ENCODE data around the gene NAP1L4. TPM values are rescaled to one million over a fixed set of nuclear protein-coding genes. Genes with fewer than 3 reads are reported as not detected.
A peak's percentile ranks its signal among the peaks of the same experiment; 100 is the strongest.

Gene NAP1L4
- total RNA-seq, 1 experiment from 2014 or later: 274 TPM

DNA sequence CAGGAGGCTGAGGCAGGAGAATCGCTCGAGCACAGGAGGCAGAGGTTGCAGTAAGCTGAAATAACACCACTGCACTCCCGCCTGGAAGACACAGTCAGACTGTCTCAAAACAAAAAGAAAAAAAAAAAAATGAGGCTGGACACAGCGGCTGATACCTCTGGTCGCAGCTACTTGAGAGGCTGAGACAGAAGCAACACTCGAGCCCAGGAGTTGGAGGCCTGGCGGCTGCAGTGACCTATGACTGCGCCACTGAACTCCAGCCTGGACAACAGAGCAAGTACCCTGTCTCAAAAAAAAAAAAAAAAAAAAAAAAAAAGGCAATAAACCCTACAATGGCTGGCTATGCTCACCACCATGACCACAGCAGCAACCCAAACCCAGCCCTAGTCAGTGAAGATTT is 11.0 kb downstream of the NAP1L4 start:
- DNase-seq (ENCODE audit: low read depth, low spot score) (no peak), ATAC-seq (0 out of 2 replicates have a peak, but pooled peaks have one; percentile 18)
- Histone ChIP-seq H3K4me1 (ENCODE audit: control insufficient read depth, insufficient read depth, low read length) (peaks cover 36% of the 10 kb centered on the region), H3K4me3 (ENCODE audit: low read depth in 2 of 2, low read length in 2 of 2) (no peak overlapping the region), H3K9me3 (ENCODE audit: control insufficient read depth, insufficient read depth, low read depth, low read length) (no peaks in the 10 kb centered on the region), H3K27ac (ENCODE audit: low read length) (no peak overlapping the region), H3K27me3 (ENCODE audit: control insufficient read depth, insufficient read depth, low read length) (no peaks in the 10 kb centered on the region), H3K36me3 (ENCODE audit: control insufficient read depth, insufficient read depth, low read length) (peaks cover 22% of the 10 kb centered on the region)
- CTCF ChIA-PET: no interaction called here
- TF ChIP-seq SIN3A (IDR thresholded peaks at IDR 0.05; ENCODE audit: borderline replicate concordance, insufficient read depth, low read depth, low read length): no peak
- TF ChIP-seq, protein P1, sequence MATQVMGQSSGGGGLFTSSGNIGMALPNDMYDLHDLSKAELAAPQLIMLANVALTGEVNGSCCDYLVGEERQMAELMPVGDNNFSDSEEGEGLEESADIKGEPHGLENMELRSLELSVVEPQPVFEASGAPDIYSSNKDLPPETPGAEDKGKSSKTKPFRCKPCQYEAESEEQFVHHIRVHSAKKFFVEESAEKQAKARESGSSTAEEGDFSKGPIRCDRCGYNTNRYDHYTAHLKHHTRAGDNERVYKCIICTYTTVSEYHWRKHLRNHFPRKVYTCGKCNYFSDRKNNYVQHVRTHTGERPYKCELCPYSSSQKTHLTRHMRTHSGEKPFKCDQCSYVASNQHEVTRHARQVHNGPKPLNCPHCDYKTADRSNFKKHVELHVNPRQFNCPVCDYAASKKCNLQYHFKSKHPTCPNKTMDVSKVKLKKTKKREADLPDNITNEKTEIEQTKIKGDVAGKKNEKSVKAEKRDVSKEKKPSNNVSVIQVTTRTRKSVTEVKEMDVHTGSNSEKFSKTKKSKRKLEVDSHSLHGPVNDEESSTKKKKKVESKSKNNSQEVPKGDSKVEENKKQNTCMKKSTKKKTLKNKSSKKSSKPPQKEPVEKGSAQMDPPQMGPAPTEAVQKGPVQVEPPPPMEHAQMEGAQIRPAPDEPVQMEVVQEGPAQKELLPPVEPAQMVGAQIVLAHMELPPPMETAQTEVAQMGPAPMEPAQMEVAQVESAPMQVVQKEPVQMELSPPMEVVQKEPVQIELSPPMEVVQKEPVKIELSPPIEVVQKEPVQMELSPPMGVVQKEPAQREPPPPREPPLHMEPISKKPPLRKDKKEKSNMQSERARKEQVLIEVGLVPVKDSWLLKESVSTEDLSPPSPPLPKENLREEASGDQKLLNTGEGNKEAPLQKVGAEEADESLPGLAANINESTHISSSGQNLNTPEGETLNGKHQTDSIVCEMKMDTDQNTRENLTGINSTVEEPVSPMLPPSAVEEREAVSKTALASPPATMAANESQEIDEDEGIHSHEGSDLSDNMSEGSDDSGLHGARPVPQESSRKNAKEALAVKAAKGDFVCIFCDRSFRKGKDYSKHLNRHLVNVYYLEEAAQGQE (IDR thresholded peaks at IDR 0.05; ENCODE audit: insufficient read depth in 1 of 2, low read depth in 2 of 2, low read length in 1 of 2): no peak
- TF ChIP-seq, protein P2, sequence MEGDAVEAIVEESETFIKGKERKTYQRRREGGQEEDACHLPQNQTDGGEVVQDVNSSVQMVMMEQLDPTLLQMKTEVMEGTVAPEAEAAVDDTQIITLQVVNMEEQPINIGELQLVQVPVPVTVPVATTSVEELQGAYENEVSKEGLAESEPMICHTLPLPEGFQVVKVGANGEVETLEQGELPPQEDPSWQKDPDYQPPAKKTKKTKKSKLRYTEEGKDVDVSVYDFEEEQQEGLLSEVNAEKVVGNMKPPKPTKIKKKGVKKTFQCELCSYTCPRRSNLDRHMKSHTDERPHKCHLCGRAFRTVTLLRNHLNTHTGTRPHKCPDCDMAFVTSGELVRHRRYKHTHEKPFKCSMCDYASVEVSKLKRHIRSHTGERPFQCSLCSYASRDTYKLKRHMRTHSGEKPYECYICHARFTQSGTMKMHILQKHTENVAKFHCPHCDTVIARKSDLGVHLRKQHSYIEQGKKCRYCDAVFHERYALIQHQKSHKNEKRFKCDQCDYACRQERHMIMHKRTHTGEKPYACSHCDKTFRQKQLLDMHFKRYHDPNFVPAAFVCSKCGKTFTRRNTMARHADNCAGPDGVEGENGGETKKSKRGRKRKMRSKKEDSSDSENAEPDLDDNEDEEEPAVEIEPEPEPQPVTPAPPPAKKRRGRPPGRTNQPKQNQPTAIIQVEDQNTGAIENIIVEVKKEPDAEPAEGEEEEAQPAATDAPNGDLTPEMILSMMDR (IDR thresholded peaks at IDR 0.05): no peak
- no peak for TF ChIP-seq TCF7L2 (IDR thresholded peaks at IDR 0.05; ENCODE audit: low read depth, low read length)
- TF ChIP-seq POLR2AphosphoS5 (IDR thresholded peaks at IDR 0.05; ENCODE audit: low read depth, low read length): no peak
- BruUV-seq (replicated peaks): no TSS peak
- POLR2A ChIA-PET: no interaction called here
- in situ Hi-C loops (cut with HindIII; ENCODE audit: low pct_unique_long_range_greater_than_20kb, low sequenced_read_pairs): no loop called here
- intact Hi-C loops (cut with micrococcal nuclease; ENCODE audit: unreplicated experiment): no loop called here

- Histone ChIP-seq H3K9me3 (ENCODE audit: control insufficient read depth, insufficient read depth, low read depth, low read length) (no peaks in the 10 kb centered on the region), H3K4me3 (ENCODE audit: low read depth in 2 of 2, low read length in 2 of 2) (no peak overlapping the region), H3K36me3 (ENCODE audit: control insufficient read depth, insufficient read depth, low read length) (peaks cover 26% of the 10 kb centered on the region), H3K27ac (ENCODE audit: low read length) (no peak overlapping the region), H3K4me1 (ENCODE audit: control insufficient read depth, insufficient read depth, low read length) (peaks cover 28% of the 10 kb centered on the region), H3K27me3 (ENCODE audit: control insufficient read depth, insufficient read depth, low read length) (no peaks in the 10 kb centered on the region)
- ATAC-seq: no peak
- BruUV-seq (replicated peaks): no TSS peak
- in situ Hi-C loops (cut with HindIII; ENCODE audit: low pct_unique_long_range_greater_than_20kb, low sequenced_read_pairs) (no loop called here), intact Hi-C loops (cut with micrococcal nuclease; ENCODE audit: unreplicated experiment) (no loop called here)
- ChIA-PET CTCF (no interaction called here), POLR2A (interaction anchor here (0.6 kb wide), 1 partner anchor 60 kb away, joined by 4 read pairs; no protein-coding TSS in a partner anchor)
- no peak for DNase-seq (ENCODE audit: low read depth, low spot score)
- TF ChIP-seq TCF7L2 (IDR thresholded peaks at IDR 0.05; ENCODE audit: low read depth, low read length): no peak
- TF ChIP-seq, protein P2 (IDR thresholded peaks at IDR 0.05): no peak
- TF ChIP-seq, protein P1 (IDR thresholded peaks at IDR 0.05; ENCODE audit: insufficient read depth in 1 of 2, low read depth in 2 of 2, low read length in 1 of 2): no peak
- no peak for TF ChIP-seq POLR2AphosphoS5 (IDR thresholded peaks at IDR 0.05; ENCODE audit: low read depth, low read length)
- no peak for TF ChIP-seq SIN3A (IDR thresholded peaks at IDR 0.05; ENCODE audit: borderline replicate concordance, insufficient read depth, low read depth, low read length)
Measured at GRCh38 chr11:2980168-2980840, 11.8 kb downstream of the NAP1L4 start.

All from Panc1 (cell line).